Coronary artery (tissue), 2 donors: Measurements from ENCODE around the gene TRA2B.
A peak's percentile ranks its signal among the peaks of the same experiment; 100 is the strongest.

ENCODE experiments used
- DNase-seq: peaks from one replicate; pipeline ENCODE4 v3.0.0-alpha.2; 2017; ENCODE audit warnings: low spot score
- H3K27ac ChIP-seq, 2 donors: fragments of 200-600 bp; sonication (generic); one replicate each; pipeline ENCODE4 v1.5.1; 2016 to 2019
- H3K4me3 ChIP-seq: fragments of 200-600 bp; sonication (generic); 2 replicates; pipeline ENCODE4 v1.5.1; 2016; ENCODE audit warnings: mild to moderate bottlenecking, moderate library complexity
- TF ChIP-seq, protein P1 (sequence below): fragments of 200-600 bp; sonication (generic); IDR thresholded peaks from one replicate; pipeline ENCODE4 v1.5.1; 2019; ENCODE audit warnings: antibody characterized with exemption

Gene TRA2B

DNA sequence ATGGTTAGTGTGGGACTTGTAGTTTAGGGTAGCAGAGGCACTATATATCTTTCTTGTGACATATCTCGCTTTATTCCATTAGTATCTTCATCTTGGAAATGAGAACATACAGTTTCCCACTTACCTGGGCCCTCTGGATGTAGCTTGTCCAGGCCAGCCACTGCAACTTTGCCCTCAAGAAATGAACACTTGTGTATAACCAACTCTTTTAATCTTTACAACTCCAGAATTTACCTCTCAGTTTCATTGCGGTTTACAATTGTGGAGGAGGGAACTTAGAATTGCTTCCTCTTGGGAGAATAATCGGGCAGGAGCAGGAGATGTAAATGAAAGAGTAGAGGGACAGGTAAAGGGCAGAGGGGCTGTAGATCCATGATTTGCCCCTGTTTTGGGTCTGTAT is 18.4 kb upstream of the TRA2B start:
- Histone ChIP-seq H3K4me3 (no peak overlapping the region), H3K27ac (no peak overlapping the region)
- no peak for DNase-seq
- TF ChIP-seq, protein P1, sequence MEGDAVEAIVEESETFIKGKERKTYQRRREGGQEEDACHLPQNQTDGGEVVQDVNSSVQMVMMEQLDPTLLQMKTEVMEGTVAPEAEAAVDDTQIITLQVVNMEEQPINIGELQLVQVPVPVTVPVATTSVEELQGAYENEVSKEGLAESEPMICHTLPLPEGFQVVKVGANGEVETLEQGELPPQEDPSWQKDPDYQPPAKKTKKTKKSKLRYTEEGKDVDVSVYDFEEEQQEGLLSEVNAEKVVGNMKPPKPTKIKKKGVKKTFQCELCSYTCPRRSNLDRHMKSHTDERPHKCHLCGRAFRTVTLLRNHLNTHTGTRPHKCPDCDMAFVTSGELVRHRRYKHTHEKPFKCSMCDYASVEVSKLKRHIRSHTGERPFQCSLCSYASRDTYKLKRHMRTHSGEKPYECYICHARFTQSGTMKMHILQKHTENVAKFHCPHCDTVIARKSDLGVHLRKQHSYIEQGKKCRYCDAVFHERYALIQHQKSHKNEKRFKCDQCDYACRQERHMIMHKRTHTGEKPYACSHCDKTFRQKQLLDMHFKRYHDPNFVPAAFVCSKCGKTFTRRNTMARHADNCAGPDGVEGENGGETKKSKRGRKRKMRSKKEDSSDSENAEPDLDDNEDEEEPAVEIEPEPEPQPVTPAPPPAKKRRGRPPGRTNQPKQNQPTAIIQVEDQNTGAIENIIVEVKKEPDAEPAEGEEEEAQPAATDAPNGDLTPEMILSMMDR: no peak

DNA sequence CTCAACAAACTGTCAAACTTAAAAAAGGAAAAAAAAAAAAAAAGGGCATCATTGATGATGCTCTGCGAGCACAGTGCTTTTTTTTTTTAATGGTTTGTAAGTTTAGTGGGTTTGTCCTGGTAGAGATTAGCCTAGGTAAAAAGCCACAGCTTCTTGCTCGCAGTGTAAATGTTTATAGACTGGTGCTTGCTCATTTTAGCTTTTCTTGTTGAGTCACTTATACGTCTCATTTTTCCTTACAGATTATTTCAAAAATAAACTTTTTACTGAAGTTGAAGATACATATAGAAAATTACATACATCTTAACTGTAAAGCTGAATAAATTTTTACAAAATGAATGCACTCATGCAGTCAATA is 16.5 kb upstream of the TRA2B start:
- Histone ChIP-seq H3K4me3 (no peak overlapping the region), H3K27ac (no peak overlapping the region)
- TF ChIP-seq, protein P1: no peak
- DNase-seq: no peak

DNA sequence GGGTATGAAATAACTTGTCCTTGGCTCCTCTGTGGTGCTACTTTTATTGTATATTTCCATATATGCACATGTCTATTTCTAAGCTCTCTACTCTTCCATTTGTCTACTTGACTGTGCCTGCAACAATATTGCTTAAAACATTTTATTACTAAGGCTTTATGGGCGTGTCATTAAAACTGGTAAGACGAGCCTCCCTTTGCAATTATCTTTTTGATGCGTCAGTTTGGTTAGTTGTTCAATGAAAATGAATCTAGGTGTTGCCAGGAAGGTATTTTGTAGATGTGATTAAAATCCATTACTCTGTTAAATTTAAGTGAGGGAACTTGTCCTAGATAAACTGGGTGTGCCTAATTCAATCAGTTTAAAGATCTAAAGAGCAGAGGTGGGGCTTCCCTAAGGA is 12.9 kb upstream of the TRA2B start:
- TF ChIP-seq, protein P1: no peak
- DNase-seq: no peak
- Histone ChIP-seq H3K4me3 (no peak overlapping the region), H3K27ac (no peak overlapping the region)

DNA sequence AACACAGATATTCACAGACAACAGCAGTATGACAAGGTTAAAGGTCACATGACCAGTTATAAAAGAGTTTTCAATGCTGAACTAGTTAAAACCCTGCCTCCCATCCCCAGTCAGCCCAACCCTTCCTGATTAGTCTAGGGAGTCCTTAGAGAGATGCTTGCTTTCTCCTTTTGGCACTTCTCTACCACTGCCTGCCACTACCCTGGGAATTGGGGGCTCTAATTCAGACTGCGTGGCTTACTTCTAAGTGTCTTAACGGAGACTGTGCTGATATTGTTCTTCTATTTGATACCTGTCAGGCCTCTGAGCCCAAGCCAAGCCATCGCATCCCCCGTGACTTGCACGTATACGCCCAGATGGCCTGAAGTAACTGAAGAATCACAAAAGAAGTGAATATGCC is 11.7 kb upstream of the TRA2B start:
- TF ChIP-seq, protein P1: no peak
- Histone ChIP-seq H3K27ac (no peak overlapping the region), H3K4me3 (no peak overlapping the region)
- DNase-seq: no peak

DNA sequence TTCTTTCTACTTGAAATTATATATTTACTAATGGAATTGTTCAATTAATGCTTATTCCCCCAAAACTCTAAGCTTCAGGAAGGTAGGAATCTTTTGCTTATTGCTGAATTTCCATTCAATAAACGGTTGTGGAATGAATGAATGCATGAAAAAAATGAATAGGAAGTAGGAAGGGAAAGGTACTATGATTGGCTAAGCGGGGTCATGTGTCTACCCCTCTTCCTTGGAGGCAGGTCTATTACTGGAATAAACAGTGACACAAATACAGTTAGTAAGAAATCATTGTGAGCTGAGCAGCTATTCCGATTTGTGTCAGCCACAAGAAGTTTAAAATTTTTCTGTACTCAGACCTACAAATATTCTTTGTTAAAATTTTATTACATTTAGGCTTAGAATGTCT is 10.5 kb upstream of the TRA2B start:
- Histone ChIP-seq H3K27ac (no peak overlapping the region), H3K4me3 (no peak overlapping the region)
- DNase-seq: no peak
- TF ChIP-seq, protein P1: no peak

DNA sequence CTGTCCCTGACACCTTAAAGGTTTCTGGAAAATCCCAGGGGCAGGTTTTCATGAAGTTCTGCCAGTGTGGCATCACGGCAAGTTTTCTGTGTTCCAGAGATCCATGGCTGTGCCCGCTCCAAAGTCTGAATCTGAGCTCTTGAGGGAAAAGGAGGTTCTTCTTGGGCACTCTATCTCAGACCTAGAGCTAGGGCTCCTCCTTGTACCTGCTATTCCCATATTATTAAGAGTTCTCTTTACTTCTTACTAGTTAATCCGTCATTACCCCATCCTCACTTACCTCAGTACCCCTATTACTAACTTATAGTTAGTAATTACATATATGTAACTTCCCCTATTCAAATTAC is 5.9 kb upstream of the TRA2B start:
- DNase-seq: no peak
- peak overlapping the region; percentile 48 for H3K4me3 ChIP-seq
- TF ChIP-seq, protein P1: no peak

DNA sequence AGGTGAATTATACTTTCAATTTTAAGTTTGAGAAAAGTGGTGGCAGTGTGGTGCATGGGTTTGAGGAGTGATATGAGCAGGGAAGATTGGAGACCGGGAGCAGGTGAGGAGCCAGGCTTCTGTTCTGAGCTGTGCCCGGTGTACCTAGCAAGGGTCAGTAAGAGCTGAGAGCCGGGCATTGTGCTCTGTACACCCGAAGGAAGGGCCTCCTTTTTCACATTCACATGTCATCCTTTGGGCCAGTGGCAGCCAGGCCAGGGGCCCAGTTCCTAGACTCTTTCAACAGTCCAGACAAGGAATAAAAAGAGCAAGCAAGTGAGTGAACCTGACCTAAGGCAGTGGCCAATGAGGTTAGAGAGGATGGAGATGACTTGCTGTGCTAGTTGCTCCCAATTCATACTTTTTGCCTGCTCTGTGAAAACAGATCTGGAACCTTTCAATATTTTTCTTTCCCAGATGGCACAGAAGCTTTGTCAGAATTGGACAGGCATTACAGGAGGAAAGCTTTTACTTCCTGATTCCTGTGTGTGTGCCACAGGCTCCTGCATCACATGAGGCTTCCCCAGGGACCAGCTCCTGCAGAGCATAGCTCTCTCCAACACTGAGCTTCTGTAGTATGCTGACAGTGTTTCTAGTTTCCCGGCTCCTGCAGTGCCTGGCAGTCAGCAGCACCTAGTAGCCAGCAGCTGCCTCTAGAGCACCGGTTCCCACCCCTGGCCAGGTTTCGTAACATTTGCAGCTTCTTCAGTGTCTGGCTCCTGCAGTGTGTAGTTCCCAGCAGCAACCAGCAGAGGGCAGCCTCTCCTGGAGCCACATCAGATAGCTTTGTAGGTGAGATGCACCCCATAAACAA is 5.3 kb upstream of the TRA2B start:
- TF ChIP-seq, protein P1: peak; percentile 97
- peak overlapping the region; percentile 48 for H3K4me3 ChIP-seq
- DNase-seq: peak; percentile 88
- H3K27ac ChIP-seq: peak overlapping the region; percentile 8 to 78

More for the DNA sequence above, 5.9 kb upstream of the TRA2B start:
- H3K27ac ChIP-seq: peak overlapping the region in 1 of 2 donors; percentile 78
